GM12878 (cell line): ENCODE results near the gene COPS6. TPM values are rescaled to one million over a fixed set of nuclear protein-coding genes. Genes with fewer than 3 reads are reported as not detected.

Source experiments
- ATAC-seq: fragments of 200-7000 bp; cut with Tn5 transposase; 3 replicates; pipeline ENCODE4 v1.9.1; 2020; ENCODE audit warnings: mild to moderate bottlenecking, moderate library complexity
- BruUV-seq: library from RNA; stranded (reverse); fragments of 400-500 nt; replicated peaks from 2 replicates; lab custom pipeline; 2021; lab: Mats Ljungman, UMichigan
- CTCF ChIA-PET: fragments of 300-600 bp; sonication (Branson Sonifier 250); formaldehyde crosslinking; extraction: SDS; loops from one replicate; lab custom pipeline; 2021; ENCODE audit warnings: inconsistent platforms; lab: Yijun Ruan, JAX
- POLR2A ChIA-PET: fragments of 350-600 bp; formaldehyde crosslinking; extraction: SDS; loops from one replicate; lab custom pipeline; 2021; ENCODE audit warnings: inconsistent platforms; lab: Charles Lee
- RAD21 ChIA-PET: fragments of 300-600 bp; sonication (Branson Sonifier 250); formaldehyde crosslinking; loops from one replicate; lab custom pipeline; 2023; ENCODE audit warnings: antibody characterized with exemption; ENCODE audit not compliant: unreplicated experiment; lab: Charles Lee
- SMC1A ChIA-PET: fragments of 300-600 bp; sonication (Branson Sonifier 250); formaldehyde crosslinking; loops from one replicate; lab custom pipeline; 2023; ENCODE audit not compliant: unreplicated experiment, uncharacterized antibody; lab: Charles Lee
- DNase-seq: peaks from one replicate; pipeline ENCODE4 v3.0.0-alpha.2; 2011; ENCODE audit warnings: low read depth, low spot score
- FAIRE-seq: peaks from 3 replicates; lab custom pipeline; 2011; peaks lifted over from hg19 to GRCh38; lab: Jason Lieb, UNC
- H2AFZ ChIP-seq: 2 replicates; pipeline ENCODE4 v1.6.0; 2011; ENCODE audit warnings: low read depth, low read length, control low read depth; ENCODE audit not compliant: control insufficient read depth
- H3K27ac ChIP-seq: 2 replicates; pipeline ENCODE4 v1.5.1; 2011; ENCODE audit warnings: control low read depth; ENCODE audit not compliant: control insufficient read depth, insufficient read depth
- H3K27me3 ChIP-seq, 2 experiments: replicated peaks in 1 of 2; 2 replicates each; pipeline versions ENCODE4 v1.6.0 to v1.6.1; 2011; ENCODE audit warnings: low read length in 1 of 2; ENCODE audit not compliant: control insufficient read depth in 2 of 2, insufficient read depth in 2 of 2
- H3K36me3 ChIP-seq, 2 experiments: 2 replicates each; pipeline ENCODE4 v1.5.1; 2011; ENCODE audit warnings: low read length in 1 of 2; ENCODE audit not compliant: control insufficient read depth in 2 of 2, insufficient read depth in 2 of 2
- H3K4me1 ChIP-seq: 2 replicates; pipeline ENCODE4 v1.6.1; 2011; ENCODE audit warnings: mild to moderate bottlenecking, low read length, moderate library complexity, mixed read lengths; ENCODE audit not compliant: control insufficient read depth, insufficient read depth
- H3K4me2 ChIP-seq: 2 replicates; pipeline ENCODE4 v1.6.0; 2011; ENCODE audit warnings: control low read depth; ENCODE audit not compliant: control insufficient read depth, insufficient read depth
- H3K4me3 ChIP-seq: fragments of 200-600 bp; sonication (generic); 2 replicates; pipeline ENCODE4 v1.5.1; 2016
- H3K79me2 ChIP-seq: 2 replicates; pipeline ENCODE4 v1.6.0; 2011; ENCODE audit warnings: low read length; ENCODE audit not compliant: control insufficient read depth, insufficient read depth
- H3K9ac ChIP-seq: 2 replicates; pipeline ENCODE4 v1.8.0; 2011; ENCODE audit warnings: low read length, control low read depth, mixed read lengths; ENCODE audit not compliant: control insufficient read depth, insufficient read depth
- H3K9me3 ChIP-seq: replicated peaks from 3 replicates; pipeline ENCODE4 v1.5.1; 2011; ENCODE audit warnings: mild to moderate bottlenecking, low read length; ENCODE audit not compliant: control insufficient read depth, insufficient read depth
- H4K20me1 ChIP-seq: 2 replicates; pipeline ENCODE4 v1.6.0; 2011; ENCODE audit not compliant: control insufficient read depth, insufficient read depth
- BCL11A ChIP-seq: IDR thresholded peaks from 2 replicates; pipeline ENCODE4 v1.6.1; 2011; ENCODE audit warnings: low read depth, low read length
- BMI1 ChIP-seq: fragments of 450-650 bp; IDR thresholded peaks from 2 replicates; pipeline ENCODE4 v1.6.1; 2016; ENCODE audit warnings: mild to moderate bottlenecking, moderate library complexity, borderline replicate concordance
- EGR1 ChIP-seq, 2 experiments: IDR thresholded peaks; 1 replicate in 1 of 2; 2 replicates in 1 of 2; pipeline ENCODE4 v1.6.1; 2011 to 2012; ENCODE audit warnings: low read depth in 2 of 2, low read length in 2 of 2, borderline replicate concordance in 1 of 2, mild to moderate bottlenecking in 1 of 2, moderate library complexity in 1 of 2
- GATAD2B ChIP-seq: fragments of 450-650 bp; conservative IDR thresholded peaks from 2 replicates; pipeline ENCODE4 v1.6.1; 2017; ENCODE audit warnings: low read depth, mild to moderate bottlenecking, moderate library complexity
- IRF3 ChIP-seq: fragments of 450-650 bp; IDR thresholded peaks from 2 replicates; pipeline ENCODE4 v1.6.1; 2014; ENCODE audit warnings: mild to moderate bottlenecking
- RAD51 ChIP-seq: fragments of 450-650 bp; IDR thresholded peaks from 2 replicates; pipeline ENCODE4 v1.6.1; 2016; ENCODE audit warnings: moderate library complexity, mild to moderate bottlenecking, inconsistent platforms
- SRF ChIP-seq, 2 experiments: IDR thresholded peaks; 2 replicates each; pipeline ENCODE4 v1.6.1; 2011; ENCODE audit warnings: low read depth in 2 of 2, low read length in 2 of 2, mild to moderate bottlenecking in 1 of 2, moderate library complexity in 1 of 2
- TCF7 ChIP-seq: IDR thresholded peaks from 2 replicates; pipeline ENCODE4 v1.6.1; 2014; ENCODE audit warnings: antibody characterized with exemption, borderline replicate concordance
- USF1 ChIP-seq: IDR thresholded peaks from 2 replicates; pipeline ENCODE4 v1.6.1; 2011; ENCODE audit warnings: borderline replicate concordance, low read depth, mild to moderate bottlenecking, moderate library complexity, mixed read lengths, low read length; ENCODE audit not compliant: insufficient read depth; ENCODE audit errors: extremely low read length
- ZBED1 ChIP-seq: IDR thresholded peaks from 2 replicates; pipeline ENCODE4 v1.6.1; 2016; ENCODE audit warnings: borderline replicate concordance
- ZBTB33 ChIP-seq: fragments of 450-650 bp; IDR thresholded peaks from 2 replicates; pipeline ENCODE4 v1.6.1; 2017; ENCODE audit warnings: mild to moderate bottlenecking
- WGBS: methylation state at CpG from one replicate; pipeline ENCODE4 v1.1.6; 2016; ENCODE audit warnings: low lambda C conversion rate; ENCODE audit not compliant: insufficient replicate concordance, insufficient coverage; ENCODE audit errors: missing lambda C conversion rate; 5-methylcytosine and 5-hydroxymethylcytosine counted together
- in situ Hi-C: fragments of 300-500 bp; cut with MboI; formaldehyde crosslinking; loops from 9 replicates; pipeline ENCODE4 v1.14.3; 2018; ENCODE audit warnings: mixed read lengths
- intact Hi-C: fragments of 100-400 bp; cut with micrococcal nuclease; formaldehyde crosslinking; loops from one replicate; pipeline ENCODE4 v1.14.2; 2022; ENCODE audit not compliant: unreplicated experiment
- polyA plus RNA-seq, 11 experiments: library from polyadenylated mRNA; depleted of rRNA in 4 of 11; unstranded in 6 of 11; stranded (reverse) in 5 of 11; fragments of >200 nt; fragmentation: Nextera tagmentation in 4 of 11; fragmentation: Illumina TruSeq in 1 of 11; extraction: Ambion mirVana in 4 of 11; extraction: Trizol in 1 of 11; gene quantifications; 1 replicate in 1 of 11; 2 replicates in 10 of 11; pipeline versions ENCODE4 v1.2.1 to v1.2.3, GENCODE V29; 2011 to 2016; ENCODE audit warnings: inconsistent platforms in 2 of 11, missing spikeins in 2 of 11, low read depth in 1 of 11
- total RNA-seq, 4 experiments: library from RNA; depleted of rRNA in 3 of 4; stranded (reverse); fragments of >200 nt in 3 of 4; fragmentation: Illumina TruSeq in 1 of 4; extraction: Trizol in 1 of 4; gene quantifications; 2 replicates each; pipeline versions ENCODE4 v1.2.1 to v1.2.3, GENCODE V29; 2013 to 2021
- TF ChIP-seq, protein P1 (sequence below): fragments of 150-350 bp; IDR thresholded peaks from 2 replicates; pipeline ENCODE4 v1.6.1; 2014; ENCODE audit warnings: mild to moderate bottlenecking, low read depth, low read length

The COPS6 gene
- total and polyA plus RNA-seq, 10 of the 15 experiments (the other 5 are each of a cell fraction or from before 2014, with no cell fraction given) = 28.5 to 182 (median 81.5) TPM

DNA sequence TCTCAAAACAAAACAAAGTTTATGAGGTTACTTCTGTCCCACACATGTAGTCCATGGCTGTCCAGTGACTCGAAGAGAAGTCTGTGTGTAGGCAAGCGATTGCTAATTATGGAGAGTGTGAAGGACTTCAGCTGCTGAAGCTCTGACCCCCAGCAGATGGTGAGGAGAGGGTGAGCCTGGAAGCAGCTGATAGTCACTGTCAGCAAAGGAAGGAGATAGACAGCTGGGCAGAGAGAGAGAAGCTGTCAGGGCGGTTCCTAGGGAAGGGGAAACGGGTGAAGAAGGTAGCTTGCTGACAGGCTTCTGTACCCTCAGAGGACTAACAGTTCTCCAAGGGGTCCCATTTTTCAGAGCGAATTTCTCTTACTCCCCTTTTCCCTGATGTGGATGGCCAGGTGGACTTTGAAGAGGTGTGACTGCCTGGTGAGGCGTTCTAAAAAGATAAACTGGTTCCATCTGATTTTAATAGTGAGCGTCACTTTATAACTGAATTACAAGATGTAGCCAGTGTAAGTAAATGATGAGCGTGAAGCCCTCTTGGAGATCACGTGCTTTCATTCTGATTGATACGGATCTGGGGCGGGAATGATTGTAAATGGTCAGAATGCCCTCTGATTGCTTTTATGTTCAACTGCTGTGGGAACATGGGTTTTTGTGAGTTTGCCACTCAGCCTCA is 27.1 kb upstream of the COPS6 start:
- Histone ChIP-seq H3K4me1 (no peaks in the 10 kb centered on the region), H3K36me3 (peaks cover 3 to 12% of the 10 kb centered on the region in 2 experiments; a peak in 3 of 4 replicates), H3K9me3 (no peaks in the 10 kb centered on the region), H3K9ac (no peak overlapping the region), H3K27ac (no peak overlapping the region), H3K79me2 (no peaks in the 10 kb centered on the region), H3K4me3 (no peak overlapping the region), H2AFZ (no peak overlapping the region)
- 96% methylated on average over 11 of the region's 11 CpGs for WGBS
- no TSS peak for BruUV-seq
- ChIA-PET RAD21 (no interaction called here), POLR2A (no interaction called here)
- in situ Hi-C loops (no loop called here), intact Hi-C loops (no loop called here)
- no peak for FAIRE-seq
- TF ChIP-seq IRF3 (no peak), BCL11A (no peak), USF1 (no peak), ZBTB33 (no peak), TCF7 (no peak), BMI1 (no peak), GATAD2B (no peak), EGR1 (IDR thresholded peaks at IDR 0.05; ENCODE audit: borderline replicate concordance in 1 of 2, low read depth in 2 of 2, low read length in 2 of 2) (no peak), ZBED1 (no peak), SRF (IDR thresholded peaks at IDR 0.05; ENCODE audit: low read depth in 2 of 2, low read length in 2 of 2) (no peak), RAD51 (no peak)
- TF ChIP-seq, protein P1, sequence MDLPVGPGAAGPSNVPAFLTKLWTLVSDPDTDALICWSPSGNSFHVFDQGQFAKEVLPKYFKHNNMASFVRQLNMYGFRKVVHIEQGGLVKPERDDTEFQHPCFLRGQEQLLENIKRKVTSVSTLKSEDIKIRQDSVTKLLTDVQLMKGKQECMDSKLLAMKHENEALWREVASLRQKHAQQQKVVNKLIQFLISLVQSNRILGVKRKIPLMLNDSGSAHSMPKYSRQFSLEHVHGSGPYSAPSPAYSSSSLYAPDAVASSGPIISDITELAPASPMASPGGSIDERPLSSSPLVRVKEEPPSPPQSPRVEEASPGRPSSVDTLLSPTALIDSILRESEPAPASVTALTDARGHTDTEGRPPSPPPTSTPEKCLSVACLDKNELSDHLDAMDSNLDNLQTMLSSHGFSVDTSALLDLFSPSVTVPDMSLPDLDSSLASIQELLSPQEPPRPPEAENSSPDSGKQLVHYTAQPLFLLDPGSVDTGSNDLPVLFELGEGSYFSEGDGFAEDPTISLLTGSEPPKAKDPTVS = no peak
- TF ChIP-seq, all 136 proteins: peak for 0
- ChIA-PET CTCF (interaction anchor here (0.9 kb wide), 1 partner anchor 69 kb away, joined by 3 read pairs; no protein-coding TSS in a partner anchor), SMC1A (interaction anchor here (1.1 kb wide), 1 partner anchor 66 kb away, joined by 5 read pairs; no protein-coding TSS in a partner anchor)
- no peak for ATAC-seq
- Histone ChIP-seq H3K27me3 (no peaks in the 10 kb centered on the region), H3K4me2 (no peak overlapping the region), H4K20me1 (no peaks in the 10 kb centered on the region)
- no peak for DNase-seq
